Body of pancreas (tissue), 4 donors: ENCODE data around the gene GORASP2. TPM values are rescaled to one million over a fixed set of nuclear protein-coding genes. Genes with fewer than 3 reads are reported as not detected.

ENCODE experiments used
- ATAC-seq: fragments of 150-250 bp; one replicate; pipeline ENCODE4 v1.9.1; 2016
- DNase-seq, 4 donors: peaks; one replicate each; pipeline ENCODE4 v3.0.0-alpha.2; 2019
- H3K27ac ChIP-seq, 4 donors: fragments of 200-600 bp; sonication (generic); 1 replicate in 3 of 4; 2 replicates in 1 of 4; pipeline versions ENCODE4 v1.5.1 to v1.6.1; 2016 to 2019; ENCODE audit warnings: mild to moderate bottlenecking in 1 of 4, mixed read lengths in 1 of 4, moderate library complexity in 1 of 4
- H3K27me3 ChIP-seq, 2 donors: fragments of 200-600 bp; sonication (generic); one replicate each; pipeline ENCODE4 v1.6.0; 2016; ENCODE audit warnings: mild to moderate bottlenecking in 1 of 2
- H3K36me3 ChIP-seq, 2 donors: fragments of 200-600 bp; sonication (generic); replicated peaks in 1 of 2; 2 replicates each; pipeline ENCODE4 v1.5.1; 2016; ENCODE audit warnings: low read depth in 2 of 2; ENCODE audit not compliant: insufficient read depth in 1 of 2
- H3K4me1 ChIP-seq: fragments of 200-600 bp; sonication (generic); one replicate; pipeline ENCODE4 v1.6.0; 2016
- H3K4me3 ChIP-seq, 2 donors: fragments of 200-600 bp; sonication (generic); 1 replicate in 1 of 2; 2 replicates in 1 of 2; pipeline ENCODE4 v1.5.1; 2016 to 2019
- H3K9me3 ChIP-seq, 3 donors: fragments of 200-600 bp; sonication (generic); 1 replicate in 2 of 3; 2 replicates in 1 of 3; pipeline ENCODE4 v1.5.1; 2016
- POLR2A ChIP-seq, 3 donors: fragments of 450-650 bp; IDR thresholded peaks; one replicate each; pipeline ENCODE4 v1.6.1; 2016; ENCODE audit warnings: antibody characterized with exemption in 3 of 3, mild to moderate bottlenecking in 2 of 3
- WGBS, 2 donors: methylation state at CpG; one replicate each; pipeline ENCODE4 v1.1.5; 2017; 5-methylcytosine and 5-hydroxymethylcytosine counted together
- intact Hi-C: fragments of 100-400 bp; cut with DNase I; formaldehyde crosslinking; loops from one replicate; pipeline ENCODE4 v1.15.1; 2023
- total RNA-seq, 2 donors: library from RNA; depleted of rRNA; stranded (reverse); fragments of >200 nt; gene quantifications; one replicate each; pipeline ENCODE4 v1.1.0, GENCODE V29; 2016
- TF ChIP-seq, protein P1 (sequence below), 7 experiments: fragments of 450-650 bp in 4 of 7; fragments of 200-600 bp in 3 of 7; sonication (generic) in 3 of 7; IDR thresholded peaks; one replicate each; pipeline ENCODE4 v1.5.1; 2016 to 2019; ENCODE audit warnings: antibody characterized with exemption in 7 of 7

Gene GORASP2
- total RNA-seq, 2 donors from 2014 or later, result 44.4 to 65.6 TPM

GRCh38 chr2:170984079-170984478 is 55.0 kb downstream of the GORASP2 start:
- 42 to 47% methylated on average over 1 of the region's 1 CpG for WGBS, 2 donors
- no peak for TF ChIP-seq POLR2A (IDR thresholded peaks at IDR 0.05)
- TF ChIP-seq, protein P1, sequence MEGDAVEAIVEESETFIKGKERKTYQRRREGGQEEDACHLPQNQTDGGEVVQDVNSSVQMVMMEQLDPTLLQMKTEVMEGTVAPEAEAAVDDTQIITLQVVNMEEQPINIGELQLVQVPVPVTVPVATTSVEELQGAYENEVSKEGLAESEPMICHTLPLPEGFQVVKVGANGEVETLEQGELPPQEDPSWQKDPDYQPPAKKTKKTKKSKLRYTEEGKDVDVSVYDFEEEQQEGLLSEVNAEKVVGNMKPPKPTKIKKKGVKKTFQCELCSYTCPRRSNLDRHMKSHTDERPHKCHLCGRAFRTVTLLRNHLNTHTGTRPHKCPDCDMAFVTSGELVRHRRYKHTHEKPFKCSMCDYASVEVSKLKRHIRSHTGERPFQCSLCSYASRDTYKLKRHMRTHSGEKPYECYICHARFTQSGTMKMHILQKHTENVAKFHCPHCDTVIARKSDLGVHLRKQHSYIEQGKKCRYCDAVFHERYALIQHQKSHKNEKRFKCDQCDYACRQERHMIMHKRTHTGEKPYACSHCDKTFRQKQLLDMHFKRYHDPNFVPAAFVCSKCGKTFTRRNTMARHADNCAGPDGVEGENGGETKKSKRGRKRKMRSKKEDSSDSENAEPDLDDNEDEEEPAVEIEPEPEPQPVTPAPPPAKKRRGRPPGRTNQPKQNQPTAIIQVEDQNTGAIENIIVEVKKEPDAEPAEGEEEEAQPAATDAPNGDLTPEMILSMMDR (IDR thresholded peaks at IDR 0.05), result no peak
- no peak for ATAC-seq
- Histone ChIP-seq H3K36me3 (no peaks in the 10 kb centered on the region), H3K4me3 (no peak overlapping the region), H3K27me3 (no peaks in the 10 kb centered on the region), H3K9me3 (no peaks in the 10 kb centered on the region), H3K27ac (no peak overlapping the region), H3K4me1 (no peaks in the 10 kb centered on the region)
- intact Hi-C loops, result no loop called here
- no peak for DNase-seq

DNA sequence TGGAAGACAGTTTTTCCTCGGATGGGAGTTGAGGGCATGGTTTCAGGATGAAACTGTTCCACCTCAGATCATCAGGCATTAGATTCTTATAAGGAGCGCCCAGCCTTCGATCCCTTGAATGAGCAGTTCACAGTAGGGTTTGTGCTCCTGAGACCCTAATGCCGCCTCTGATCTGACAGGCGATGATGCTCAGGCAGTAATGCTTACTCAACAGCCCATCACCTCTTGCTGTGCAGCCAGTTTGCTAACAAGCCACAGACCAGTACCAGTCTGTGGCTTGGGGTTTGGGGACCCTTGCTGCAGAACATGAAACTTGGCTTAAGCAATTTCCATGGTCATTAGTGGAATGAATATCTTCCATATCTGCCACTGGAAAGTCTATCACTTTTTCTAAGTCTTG is 56.4 kb downstream of the GORASP2 start:
- ATAC-seq (no peak), DNase-seq (no peak)
- TF ChIP-seq, protein P1 (IDR thresholded peaks at IDR 0.05), result no peak
- no peak for TF ChIP-seq POLR2A (IDR thresholded peaks at IDR 0.05)
- intact Hi-C loops, result no loop called here
- H3K27me3 ChIP-seq, result no peaks in the 10 kb centered on the region
- H3K4me3 ChIP-seq, result no peak overlapping the region
- H3K27ac ChIP-seq, result no peak overlapping the region
- no peaks in the 10 kb centered on the region for H3K9me3 ChIP-seq
- 86 to 98% methylated on average over 5 of the region's 5 CpGs for WGBS, 2 donors
- H3K4me1 ChIP-seq, result no peaks in the 10 kb centered on the region
- H3K36me3 ChIP-seq, result no peaks in the 10 kb centered on the region

- H3K4me1 ChIP-seq, result no peaks in the 10 kb centered on the region
- 97 to 99% methylated on average over 8 of the region's 8 CpGs for WGBS, 2 donors
- ATAC-seq, result no peak
- no peaks in the 10 kb centered on the region for H3K36me3 ChIP-seq
- no peaks in the 10 kb centered on the region for H3K9me3 ChIP-seq
- H3K4me3 ChIP-seq, result no peak overlapping the region
- H3K27ac ChIP-seq, result no peak overlapping the region
- no peak for DNase-seq
- TF ChIP-seq POLR2A (IDR thresholded peaks at IDR 0.05), result no peak
- TF ChIP-seq, protein P1 (IDR thresholded peaks at IDR 0.05), result no peak
- intact Hi-C loops, result no loop called here
- no peaks in the 10 kb centered on the region for H3K27me3 ChIP-seq
Measured at GRCh38 chr2:170986566-170987258, 57.7 kb downstream of the GORASP2 start.

DNA sequence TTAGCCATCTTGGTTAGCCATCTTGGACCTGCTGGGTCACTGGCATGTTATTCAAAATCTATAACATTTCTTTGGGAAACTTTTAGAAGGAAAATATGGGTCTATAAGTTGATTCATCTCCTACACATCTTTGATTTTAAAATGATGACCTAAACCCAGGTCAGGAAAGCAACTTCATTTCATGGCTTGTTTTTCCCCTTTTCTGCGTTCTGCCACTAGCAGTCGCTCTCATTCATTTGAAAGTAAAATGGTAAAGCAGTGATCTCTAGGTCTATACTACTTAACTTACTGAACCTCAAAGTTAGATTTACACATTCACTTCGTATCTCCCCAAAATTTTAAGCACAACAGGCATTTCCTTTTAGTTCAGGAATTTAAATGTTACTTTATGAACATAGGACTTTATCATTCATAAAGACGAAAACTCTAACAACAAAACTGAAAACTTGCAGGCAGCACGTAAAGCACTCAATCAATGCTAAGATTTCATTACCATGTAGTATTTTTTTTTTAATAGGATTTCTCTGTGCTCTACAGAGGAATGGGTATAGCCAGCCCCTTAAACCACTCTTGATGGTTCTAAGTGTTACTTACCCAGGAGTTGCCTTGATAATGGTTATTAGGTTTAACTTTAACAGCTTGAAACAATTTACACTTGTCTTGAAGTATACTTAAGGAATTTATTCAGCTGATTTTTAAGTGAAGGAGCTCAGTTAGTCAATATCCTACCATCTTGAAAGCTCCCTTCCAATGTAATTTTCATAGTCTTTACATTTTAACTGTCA is 62.5 kb downstream of the GORASP2 start:
- intact Hi-C loops, result no loop called here
- H3K36me3 ChIP-seq, result peaks cover 0 to 11% of the 10 kb centered on the region in 2 donors
- H3K4me1 ChIP-seq, result no peaks in the 10 kb centered on the region
- DNase-seq (no peak), ATAC-seq (no peak)
- WGBS, 2 donors, result 93 to 96% methylated on average over 5 of the region's 5 CpGs
- H3K27me3 ChIP-seq, result no peaks in the 10 kb centered on the region
- H3K4me3 ChIP-seq, result no peak overlapping the region
- H3K27ac ChIP-seq, result no peak overlapping the region
- TF ChIP-seq, protein P1 (IDR thresholded peaks at IDR 0.05), result no peak
- TF ChIP-seq POLR2A (IDR thresholded peaks at IDR 0.05), result no peak
- no peaks in the 10 kb centered on the region for H3K9me3 ChIP-seq
